Measurements from ENCODE around the gene PRKCG.

PRKCG gene

GRCh38 chr19:53944416-53944815, 62.4 kb downstream of the PRKCG start:
- Histone ChIP-seq H3K4me2 (ENCODE audit: insufficient read depth, low read length) (no peak overlapping the region), H3K36me3 (ENCODE audit: insufficient read depth, low read length) (no peaks in the 10 kb centered on the region), H3K9me3 (ENCODE audit: insufficient read depth, low read length, severe bottlenecking) (no peaks in the 10 kb centered on the region), H3K9ac (ENCODE audit: low read depth, low read length) (no peak overlapping the region), H3K4me1 (ENCODE audit: insufficient read depth, low read length) (no peaks in the 10 kb centered on the region), H4K20me1 (ENCODE audit: insufficient read depth, low read length) (no peaks in the 10 kb centered on the region), H3K27me3 (ENCODE audit: insufficient read depth, low read length, poor library complexity) (no peaks in the 10 kb centered on the region), H2AFZ (ENCODE audit: low read depth, low read length) (no peak overlapping the region), H3K27ac (ENCODE audit: low read length) (no peak overlapping the region), H3K79me2 (ENCODE audit: insufficient read depth, low read length) (no peaks in the 10 kb centered on the region), H3K4me3 (ENCODE audit: low read depth in 1 of 2, low read length in 2 of 2) (no peak overlapping the region)
- ATAC-seq (ENCODE audit: insufficient read depth, low read depth), result no peak
- no peak for DNase-seq
- TF ChIP-seq CTCF (IDR thresholded peaks at IDR 0.05; ENCODE audit: borderline replicate concordance, extremely low read depth, low read length, poor library complexity, severe bottlenecking) (no peak), EZH2 (IDR thresholded peaks at IDR 0.05; ENCODE audit: borderline replicate concordance, low read depth, low read length, severe bottlenecking) (no peak)

DNA sequence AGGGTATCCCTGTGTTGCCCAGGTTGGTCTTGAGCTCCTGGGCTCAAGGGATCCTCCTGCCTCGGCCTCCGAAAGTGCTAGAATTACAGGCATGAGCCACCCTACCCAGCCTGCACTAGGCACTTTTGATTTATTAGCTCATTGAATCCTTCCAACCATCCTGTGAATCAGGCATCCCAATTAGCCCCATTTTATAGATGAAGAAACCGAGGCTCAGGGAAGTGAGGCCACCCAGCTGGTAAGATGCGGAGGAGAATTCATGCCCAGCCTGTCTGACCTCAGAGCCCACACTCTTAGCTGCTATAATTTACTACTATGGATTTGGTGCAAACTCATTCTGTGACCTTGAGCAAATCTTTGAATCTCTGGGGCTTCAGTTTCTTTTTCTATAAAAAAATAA, 62.9 kb downstream of the PRKCG start:
- no peaks in the 10 kb centered on the region for H3K36me3 ChIP-seq (ENCODE audit: insufficient read depth, low read length)
- no peak overlapping the region for H3K4me2 ChIP-seq (ENCODE audit: insufficient read depth, low read length)
- H3K27me3 ChIP-seq (ENCODE audit: insufficient read depth, low read length, poor library complexity), result no peaks in the 10 kb centered on the region
- DNase-seq (no peak), ATAC-seq (ENCODE audit: insufficient read depth, low read depth) (no peak)
- no peak overlapping the region for H3K4me3 ChIP-seq (ENCODE audit: low read depth in 1 of 2, low read length in 2 of 2)
- no peak overlapping the region for H3K9ac ChIP-seq (ENCODE audit: low read depth, low read length)
- H3K27ac ChIP-seq (ENCODE audit: low read length), result no peak overlapping the region
- no peak overlapping the region for H2AFZ ChIP-seq (ENCODE audit: low read depth, low read length)
- no peaks in the 10 kb centered on the region for H3K9me3 ChIP-seq (ENCODE audit: insufficient read depth, low read length, severe bottlenecking)
- TF ChIP-seq CTCF (IDR thresholded peaks at IDR 0.05; ENCODE audit: borderline replicate concordance, extremely low read depth, low read length, poor library complexity, severe bottlenecking) (no peak), EZH2 (IDR thresholded peaks at IDR 0.05; ENCODE audit: borderline replicate concordance, low read depth, low read length, severe bottlenecking) (no peak)
- no peaks in the 10 kb centered on the region for H3K4me1 ChIP-seq (ENCODE audit: insufficient read depth, low read length)
- no peaks in the 10 kb centered on the region for H4K20me1 ChIP-seq (ENCODE audit: insufficient read depth, low read length)
- H3K79me2 ChIP-seq (ENCODE audit: insufficient read depth, low read length), result no peaks in the 10 kb centered on the region

DNA sequence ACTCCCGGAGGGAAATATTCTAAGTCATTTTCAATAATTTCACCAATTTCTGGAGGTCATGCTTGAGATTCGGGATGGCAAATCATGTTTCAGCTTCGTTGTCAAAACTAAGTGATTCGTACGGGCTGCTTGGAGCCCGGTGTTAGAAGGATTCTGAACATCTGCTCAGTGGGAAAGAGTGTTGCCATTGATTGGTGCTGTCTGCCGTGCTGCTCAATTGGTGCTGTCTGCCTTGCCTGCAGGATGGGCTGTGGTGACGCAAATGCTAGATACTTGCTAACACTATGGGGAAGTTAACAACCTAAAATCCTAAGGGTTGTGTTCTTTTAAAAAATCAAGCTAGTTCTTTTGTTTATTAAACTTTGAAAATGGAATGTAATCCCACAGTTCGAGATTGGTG, 63.4 kb downstream of the PRKCG start:
- H3K4me1 ChIP-seq (ENCODE audit: insufficient read depth, low read length), result no peaks in the 10 kb centered on the region
- DNase-seq (no peak), ATAC-seq (ENCODE audit: insufficient read depth, low read depth) (no peak)
- H3K27ac ChIP-seq (ENCODE audit: low read length), result no peak overlapping the region
- no peak overlapping the region for H3K9ac ChIP-seq (ENCODE audit: low read depth, low read length)
- no peaks in the 10 kb centered on the region for H3K9me3 ChIP-seq (ENCODE audit: insufficient read depth, low read length, severe bottlenecking)
- H3K27me3 ChIP-seq (ENCODE audit: insufficient read depth, low read length, poor library complexity), result no peaks in the 10 kb centered on the region
- H2AFZ ChIP-seq (ENCODE audit: low read depth, low read length), result no peak overlapping the region
- H3K4me2 ChIP-seq (ENCODE audit: insufficient read depth, low read length), result no peak overlapping the region
- no peaks in the 10 kb centered on the region for H3K79me2 ChIP-seq (ENCODE audit: insufficient read depth, low read length)
- H3K36me3 ChIP-seq (ENCODE audit: insufficient read depth, low read length), result no peaks in the 10 kb centered on the region
- no peaks in the 10 kb centered on the region for H4K20me1 ChIP-seq (ENCODE audit: insufficient read depth, low read length)
- TF ChIP-seq EZH2 (IDR thresholded peaks at IDR 0.05; ENCODE audit: borderline replicate concordance, low read depth, low read length, severe bottlenecking), result no peak
- no peak for TF ChIP-seq CTCF (IDR thresholded peaks at IDR 0.05; ENCODE audit: borderline replicate concordance, extremely low read depth, low read length, poor library complexity, severe bottlenecking)
- H3K4me3 ChIP-seq (ENCODE audit: low read depth in 1 of 2, low read length in 2 of 2), result no peak overlapping the region

- no peak overlapping the region for H2AFZ ChIP-seq (ENCODE audit: low read depth, low read length)
- ATAC-seq (ENCODE audit: insufficient read depth, low read depth) (no peak), DNase-seq (no peak)
- no peaks in the 10 kb centered on the region for H3K9me3 ChIP-seq (ENCODE audit: insufficient read depth, low read length, severe bottlenecking)
- H3K9ac ChIP-seq (ENCODE audit: low read depth, low read length), result no peak overlapping the region
- TF ChIP-seq EZH2 (IDR thresholded peaks at IDR 0.05; ENCODE audit: borderline replicate concordance, low read depth, low read length, severe bottlenecking) (no peak), CTCF (IDR thresholded peaks at IDR 0.05; ENCODE audit: borderline replicate concordance, extremely low read depth, low read length, poor library complexity, severe bottlenecking) (no peak)
- H3K4me1 ChIP-seq (ENCODE audit: insufficient read depth, low read length), result no peaks in the 10 kb centered on the region
- no peaks in the 10 kb centered on the region for H3K36me3 ChIP-seq (ENCODE audit: insufficient read depth, low read length)
- H3K27ac ChIP-seq (ENCODE audit: low read length), result no peak overlapping the region
- H3K4me2 ChIP-seq (ENCODE audit: insufficient read depth, low read length), result no peak overlapping the region
- H3K27me3 ChIP-seq (ENCODE audit: insufficient read depth, low read length, poor library complexity), result no peaks in the 10 kb centered on the region
- H3K4me3 ChIP-seq (ENCODE audit: low read depth in 1 of 2, low read length in 2 of 2), result no peak overlapping the region
- no peaks in the 10 kb centered on the region for H3K79me2 ChIP-seq (ENCODE audit: insufficient read depth, low read length)
- H4K20me1 ChIP-seq (ENCODE audit: insufficient read depth, low read length), result no peaks in the 10 kb centered on the region
These were observed 64.0 kb downstream of the PRKCG start for GRCh38 chr19:53945998-53946397.
